Glutamatergic neuron (in vitro differentiated cells): ENCODE data around the gene PPM1G. TPM values are rescaled to one million over a fixed set of nuclear protein-coding genes. Genes with fewer than 3 reads are reported as not detected.

Experiments used
- DNase-seq: peaks from one replicate; pipeline ENCODE4 v3.0.0; 2022
- H3K27ac Mint-ChIP-seq: one replicate; pipeline ENCODE4 v1.8.0; 2020; ENCODE audit warnings: mild to moderate bottlenecking, mixed read lengths, inconsistent platforms; ENCODE audit not compliant: unreplicated experiment
- H3K27me3 Mint-ChIP-seq: one replicate; pipeline ENCODE4 v1.8.0; 2020; ENCODE audit warnings: mild to moderate bottlenecking, moderate library complexity, mixed read lengths, inconsistent platforms; ENCODE audit not compliant: unreplicated experiment
- H3K36me3 Mint-ChIP-seq: one replicate; pipeline ENCODE4 v1.8.0; 2020; ENCODE audit warnings: mild to moderate bottlenecking, mixed read lengths, inconsistent platforms; ENCODE audit not compliant: unreplicated experiment
- H3K4me1 Mint-ChIP-seq: one replicate; pipeline ENCODE4 v1.8.0; 2020; ENCODE audit warnings: mild to moderate bottlenecking, low read depth, mixed read lengths, inconsistent platforms; ENCODE audit not compliant: unreplicated experiment
- H3K4me3 Mint-ChIP-seq: one replicate; pipeline ENCODE4 v1.8.0; 2020; ENCODE audit warnings: mild to moderate bottlenecking, mixed read lengths, inconsistent platforms; ENCODE audit not compliant: unreplicated experiment
- H3K9me3 Mint-ChIP-seq: one replicate; pipeline ENCODE4 v1.8.0; 2020; ENCODE audit warnings: mild to moderate bottlenecking, moderate library complexity, mixed read lengths, inconsistent platforms; ENCODE audit not compliant: unreplicated experiment
- CTCF ChIP-seq: fragments of 200-600 bp; sonication (generic); IDR thresholded peaks from one replicate; pipeline ENCODE4 v1.5.0; 2021; ENCODE audit not compliant: partially characterized antibody, unreplicated experiment
- total RNA-seq: library from RNA; stranded (reverse); fragmentation: NEBNext Ultra II Directional; extraction: Animal tissue kit (Norgen Biotek cat#: 25700); gene quantifications from one replicate; pipeline ENCODE4 v1.2.1, GENCODE V29; 2021; ENCODE audit not compliant: unreplicated experiment

PPM1G gene
- total RNA-seq, 1 donor from 2014 or later, result 84.9 TPM

DNA sequence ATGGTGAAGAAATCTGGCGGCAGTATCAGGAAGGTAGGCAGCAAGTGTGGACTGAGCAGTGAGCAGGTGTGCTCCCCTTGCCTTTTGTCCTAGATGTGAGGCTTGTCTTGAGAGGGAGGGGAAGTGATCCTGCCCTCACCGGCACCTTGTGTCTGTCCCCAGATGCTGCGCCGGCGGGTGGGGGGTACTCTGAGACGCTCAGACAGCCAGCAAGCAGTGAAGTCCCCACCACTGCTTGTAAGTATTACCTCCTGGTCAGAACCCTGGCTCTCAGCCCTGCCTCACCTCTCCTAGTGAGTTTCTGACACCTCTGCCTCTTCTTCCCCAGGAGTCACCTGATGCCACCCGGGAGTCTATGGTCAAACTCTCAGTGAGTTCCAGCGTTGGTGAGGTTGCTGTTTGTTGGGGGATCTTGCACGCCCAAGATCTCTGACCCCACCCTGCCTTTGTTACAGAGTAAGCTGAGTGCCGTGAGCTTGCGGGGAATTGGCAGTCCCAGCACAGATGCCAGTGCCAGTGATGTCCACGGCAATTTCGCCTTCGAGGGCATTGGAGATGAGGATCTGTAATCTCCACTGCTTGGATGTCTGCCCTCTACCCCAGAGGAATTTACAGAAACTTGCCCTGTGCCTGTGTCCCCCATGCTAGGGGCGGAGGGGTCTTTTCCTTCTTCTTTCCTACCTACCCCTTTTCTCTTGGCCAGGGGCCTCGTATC, 33.1 kb downstream of the PPM1G start:
- TF ChIP-seq CTCF, result no peak
- peaks cover 6% of the 10 kb centered on the region for H3K36me3 Mint-ChIP-seq
- H3K4me3 Mint-ChIP-seq, result no peak overlapping the region
- no peak for DNase-seq
- H3K4me1 Mint-ChIP-seq, result peaks cover 25% of the 10 kb centered on the region
- peaks cover 23% of the 10 kb centered on the region for H3K9me3 Mint-ChIP-seq
- peak overlapping the region; percentile 5 for H3K27ac Mint-ChIP-seq
- H3K27me3 Mint-ChIP-seq, result peaks cover 12% of the 10 kb centered on the region

- H3K4me3 Mint-ChIP-seq, result no peak overlapping the region
- H3K27me3 Mint-ChIP-seq, result peaks cover 10% of the 10 kb centered on the region
- H3K36me3 Mint-ChIP-seq, result peaks cover 6% of the 10 kb centered on the region
- no peak for TF ChIP-seq CTCF
- DNase-seq, result no peak
- H3K4me1 Mint-ChIP-seq, result peaks cover 21% of the 10 kb centered on the region
- H3K27ac Mint-ChIP-seq, result no peak overlapping the region
- peaks cover 18% of the 10 kb centered on the region for H3K9me3 Mint-ChIP-seq
These were observed 33.8 kb downstream of the PPM1G start for GRCh38 chr2:27375513-27376099.

DNA sequence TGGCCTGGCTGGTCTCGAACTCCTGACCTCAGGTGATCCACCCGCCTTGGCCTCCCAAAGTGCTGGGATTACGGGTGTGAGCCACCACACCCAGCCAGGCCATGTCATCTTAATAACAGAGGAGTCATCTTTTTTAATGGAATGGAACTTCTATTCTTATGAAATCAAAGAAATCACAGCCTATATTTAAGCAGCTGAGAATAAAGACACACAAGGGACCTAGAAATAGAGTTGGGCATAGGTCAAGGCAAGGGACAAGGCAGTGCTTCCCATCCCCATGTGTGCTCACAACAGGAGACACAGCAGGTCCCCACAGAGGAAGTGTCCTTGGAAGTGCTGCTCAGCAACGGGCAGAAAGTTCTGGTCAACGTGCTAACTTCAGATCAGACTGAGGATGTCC, 35.8 kb downstream of the PPM1G start:
- no peak for TF ChIP-seq CTCF
- Mint-ChIP-seq H3K27ac (no peak overlapping the region), H3K4me1 (peaks cover 17% of the 10 kb centered on the region), H3K27me3 (peaks cover 9% of the 10 kb centered on the region), H3K4me3 (no peak overlapping the region), H3K9me3 (peaks cover 18% of the 10 kb centered on the region), H3K36me3 (peaks cover 6% of the 10 kb centered on the region)
- no peak for DNase-seq

GRCh38 chr2:27372937-27373336, 36.5 kb downstream of the PPM1G start:
- DNase-seq, result no peak
- Mint-ChIP-seq H3K27ac (peak overlapping the region; percentile 30), H3K36me3 (peaks cover 6% of the 10 kb centered on the region), H3K4me3 (peak overlapping the region; percentile 19), H3K4me1 (peaks cover 15% of the 10 kb centered on the region), H3K9me3 (peaks cover 18% of the 10 kb centered on the region), H3K27me3 (peaks cover 9% of the 10 kb centered on the region)
- TF ChIP-seq CTCF, result no peak
